HG03039 (cell line): ENCODE results near the gene FAM83F.
"Not testable (repeated sequence)": the region's sequence is repeated elsewhere in the genome, so short reads cannot be mapped to it uniquely, and the experiment has no call there.

Experiments used
- ATAC-seq: cut with Tn5 transposase; IDR thresholded peaks from one replicate; pipeline ENCODE4 v1.9.1; 2021; ENCODE audit warnings: mild to moderate bottlenecking, moderate library complexity; ENCODE audit not compliant: unreplicated experiment

Gene FAM83F

GRCh38 chr22:39992894-39993293 is 1.9 kb upstream of the FAM83F start:
- not testable (repeated sequence) for ATAC-seq

DNA sequence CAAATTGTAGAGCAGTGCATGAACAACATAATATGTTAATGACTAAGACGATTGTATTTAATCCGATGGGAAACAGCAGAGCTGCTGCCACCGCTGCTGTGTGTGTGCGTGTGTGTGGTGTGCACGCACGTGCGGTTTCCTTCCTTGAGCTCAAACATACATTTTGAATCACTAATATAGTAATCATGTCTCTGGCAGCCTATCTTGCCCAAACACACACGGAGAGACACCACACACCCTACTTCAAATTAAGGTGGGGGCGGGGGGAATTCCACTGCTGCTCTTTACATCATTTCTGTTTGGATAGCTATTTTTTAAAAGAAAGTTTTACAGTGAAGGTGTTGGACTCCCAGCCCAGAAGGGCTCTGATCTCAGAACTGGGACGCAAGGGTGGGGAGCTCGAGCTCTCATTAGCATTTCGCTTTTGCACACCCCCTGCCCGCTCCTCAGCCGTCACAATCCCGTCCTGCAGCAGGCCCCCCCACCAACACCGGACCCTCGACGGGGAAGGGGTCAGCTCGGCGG is 651 bp upstream of the FAM83F start:
- ATAC-seq: no peak

GRCh38 chr22:39995393-39996252 is 869 bp downstream of the FAM83F start:
- no peak for ATAC-seq

- no peak for ATAC-seq
Observed at GRCh38 chr22:39996732-39997131, 2.0 kb downstream of the FAM83F start.

- ATAC-seq: no peak
Observed at GRCh38 chr22:39997421-39997820, 2.7 kb downstream of the FAM83F start.

- no peak for ATAC-seq
Observed at GRCh38 chr22:39997939-39998726, 3.4 kb downstream of the FAM83F start.

DNA sequence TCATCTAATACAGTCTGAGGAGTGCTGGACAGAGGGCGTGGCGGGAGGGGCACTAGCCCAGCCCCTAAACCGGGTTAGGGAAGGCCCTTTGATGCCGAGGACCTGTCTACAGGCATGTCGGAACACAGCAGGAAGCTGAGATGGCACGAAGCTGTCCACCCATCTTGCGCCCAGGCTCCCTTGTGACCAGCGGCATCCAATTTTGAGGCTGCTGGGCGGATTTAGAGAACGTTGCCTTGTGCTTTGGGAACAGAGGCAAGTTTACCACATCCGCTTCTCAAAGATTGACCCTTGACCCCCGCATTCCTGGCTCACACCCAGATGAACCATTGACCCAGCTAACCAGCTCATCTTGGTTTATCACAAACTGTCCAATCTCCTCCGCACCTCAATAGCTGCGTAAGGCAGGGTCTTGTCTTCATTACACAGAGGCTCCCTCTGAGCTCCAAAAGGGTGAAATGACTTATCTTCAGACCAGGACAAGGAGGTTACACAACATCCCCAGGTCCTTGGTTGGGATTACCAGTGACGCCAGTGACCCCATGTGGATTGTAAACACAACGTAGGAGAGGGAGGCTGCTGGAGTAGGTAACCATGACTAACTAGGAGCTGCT is 4.5 kb downstream of the FAM83F start:
- no peak for ATAC-seq

- no peak for ATAC-seq
Observed at GRCh38 chr22:40000171-40000570, 5.4 kb downstream of the FAM83F start.

DNA sequence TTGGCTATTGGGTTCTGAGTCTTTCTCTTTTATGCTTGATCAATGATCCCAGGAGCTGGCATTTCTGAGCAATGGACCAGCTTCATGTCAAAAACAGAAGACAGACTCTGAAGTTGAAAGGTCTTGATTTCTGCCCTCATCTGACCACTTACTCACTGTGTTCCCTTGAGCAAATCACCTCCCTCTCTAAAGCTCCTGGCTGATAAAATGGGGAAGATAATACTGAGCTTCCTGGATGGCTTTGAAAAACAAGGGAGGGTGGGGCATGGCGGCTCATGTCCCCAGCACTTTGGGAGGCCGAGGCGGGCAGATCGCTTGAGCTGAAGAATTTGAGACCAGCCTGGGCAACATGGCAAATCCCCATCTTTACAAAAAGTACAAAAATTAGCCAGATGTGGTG is 6.4 kb downstream of the FAM83F start:
- no peak for ATAC-seq

GRCh38 chr22:40001800-40002577 is 7.2 kb downstream of the FAM83F start:
- ATAC-seq: no peak

DNA sequence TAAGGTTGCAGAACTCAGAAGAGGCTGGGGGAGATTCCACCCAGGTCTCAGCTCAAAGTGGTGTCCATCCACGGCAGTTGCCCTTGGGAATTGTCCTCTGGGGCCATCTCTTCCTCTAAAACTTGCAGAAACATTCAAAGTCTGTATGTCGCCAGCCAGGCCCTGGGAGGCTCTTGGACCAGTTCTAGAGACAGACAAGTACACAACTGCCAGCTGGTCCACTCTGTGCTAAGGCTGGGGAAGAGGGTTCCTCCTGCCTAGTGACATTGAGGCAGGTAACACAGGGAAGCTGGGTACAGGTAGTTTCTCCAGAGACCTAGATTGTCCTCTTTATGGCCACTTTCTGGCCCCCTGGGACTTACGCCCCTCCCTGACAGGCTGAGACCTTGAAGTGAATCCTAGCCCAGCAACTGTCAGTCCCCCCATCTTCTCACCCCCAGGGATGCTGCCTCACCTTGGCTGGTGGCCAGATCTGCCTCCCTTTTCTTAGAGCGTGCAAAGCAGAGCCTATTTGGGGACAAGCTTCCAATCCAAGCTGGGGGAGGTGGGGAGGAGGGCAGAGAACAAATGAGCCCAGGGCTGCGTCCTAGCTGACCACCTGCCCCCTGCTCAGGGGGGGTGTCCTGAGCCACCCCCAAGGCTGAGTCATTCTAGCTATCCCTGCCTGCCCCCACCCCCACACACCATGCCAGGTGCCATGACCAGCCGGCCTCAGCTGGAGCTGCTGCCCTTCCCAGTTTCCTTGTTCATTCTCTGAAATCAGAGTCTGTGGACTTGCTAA is 8.4 kb downstream of the FAM83F start:
- no peak for ATAC-seq

- no peak for ATAC-seq
Observed at GRCh38 chr22:40004836-40005235, 10.1 kb downstream of the FAM83F start.

GRCh38 chr22:40006641-40007040 is 11.9 kb downstream of the FAM83F start:
- ATAC-seq: no peak

DNA sequence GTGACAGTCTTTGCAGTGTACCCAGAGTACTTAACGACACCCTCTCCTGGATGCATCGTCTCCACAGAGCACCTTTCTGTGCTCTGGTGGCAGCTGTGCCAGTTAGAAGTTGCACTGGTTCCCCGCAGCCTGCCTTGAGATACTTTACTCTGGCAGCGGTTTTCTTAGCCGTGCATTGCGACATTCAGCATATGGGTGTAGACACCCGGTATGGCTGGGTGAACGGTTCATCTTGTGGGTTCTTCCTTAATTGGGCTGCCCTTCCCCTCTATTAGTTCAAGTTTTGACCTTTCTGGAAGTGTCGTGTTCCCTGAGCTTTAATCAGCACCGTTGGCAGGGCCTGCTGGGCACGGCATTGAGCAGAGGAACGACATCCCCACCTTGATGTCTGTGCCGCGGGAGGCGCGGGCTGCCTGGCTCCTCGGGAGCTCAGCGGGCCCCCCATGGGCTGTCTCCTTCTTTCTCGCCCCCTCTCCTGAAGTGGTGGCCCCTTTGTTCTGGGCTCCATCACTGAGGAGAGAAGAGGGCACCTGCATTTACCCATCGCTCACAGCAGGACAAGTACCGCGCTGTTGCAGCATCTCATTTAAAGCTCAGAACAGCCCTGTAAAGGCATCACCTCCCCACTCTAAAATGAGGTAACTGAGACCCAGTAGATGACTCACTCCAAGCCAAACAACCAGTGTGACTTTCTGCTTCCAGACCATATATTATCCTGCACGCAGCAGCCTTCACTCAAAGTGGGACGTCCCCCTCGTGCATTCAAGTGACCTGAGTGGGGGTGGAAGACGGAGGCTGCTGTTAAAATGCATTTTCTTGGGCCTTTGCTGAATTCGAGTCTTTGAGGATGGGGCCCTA is 13.3 kb downstream of the FAM83F start:
- no peak for ATAC-seq

- ATAC-seq: no peak
Observed at GRCh38 chr22:40008726-40009291, 14.1 kb downstream of the FAM83F start.

DNA sequence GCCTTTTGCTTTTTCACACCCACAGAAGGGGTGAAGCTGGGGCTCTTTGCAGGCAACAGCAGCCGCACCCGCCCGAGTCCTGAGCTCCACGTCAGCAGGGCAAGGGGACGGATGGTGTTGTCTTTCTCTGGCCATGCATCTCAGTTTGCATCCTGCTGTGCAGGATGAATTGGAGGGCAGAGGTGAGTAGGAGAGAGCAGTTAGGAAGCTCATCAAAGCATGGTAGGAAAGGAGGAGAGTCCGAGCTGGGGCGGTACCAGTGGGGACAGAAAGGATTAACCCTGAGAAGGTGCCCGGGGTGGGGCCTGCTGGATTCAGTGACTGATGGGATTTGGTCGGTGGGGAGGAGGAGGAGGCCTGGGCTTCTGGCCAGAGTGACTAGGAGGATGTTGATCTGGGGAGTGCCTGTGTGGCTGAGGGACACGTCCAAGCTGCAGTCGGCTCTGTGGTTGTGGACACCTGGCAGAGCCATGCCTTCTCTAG is 14.6 kb downstream of the FAM83F start:
- no peak for ATAC-seq

DNA sequence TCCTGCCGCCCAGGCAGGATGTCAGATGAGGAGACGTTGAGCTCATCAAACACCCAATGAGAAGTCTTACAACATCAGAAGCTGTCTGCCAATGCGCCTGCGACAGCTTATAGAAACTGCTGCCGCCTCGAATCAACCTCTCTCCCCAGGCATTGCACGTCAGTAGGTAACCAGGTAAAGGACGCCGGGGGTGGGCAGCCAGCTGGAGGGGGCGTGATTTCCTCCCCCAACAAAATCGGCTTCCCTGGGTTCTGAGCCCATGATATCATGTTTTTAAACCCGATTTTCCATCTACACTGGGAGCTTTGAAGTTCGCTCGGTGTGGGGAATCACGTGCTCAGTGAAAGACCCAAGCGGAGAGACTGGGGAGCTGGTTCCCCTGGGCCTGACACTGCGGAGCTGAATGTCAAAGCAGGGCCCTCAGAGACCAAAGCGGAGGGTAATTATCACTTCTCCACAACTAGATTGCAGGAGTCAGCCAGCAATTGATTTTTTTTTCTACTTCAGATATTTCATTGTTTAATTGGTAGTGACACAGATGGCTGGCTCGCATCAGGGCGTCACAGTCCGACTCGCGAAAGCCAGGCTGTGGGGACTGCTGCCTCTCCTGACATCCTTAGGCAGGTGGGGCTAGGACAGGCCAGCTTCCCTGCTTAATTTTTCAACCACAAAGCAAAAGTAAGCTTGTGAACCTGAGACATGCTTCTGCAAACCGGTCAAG is 15.4 kb downstream of the FAM83F start:
- ATAC-seq: no peak

GRCh38 chr22:40010746-40011145 is 16.0 kb downstream of the FAM83F start:
- no peak for ATAC-seq
